Pericardium fibroblast (primary cell): Measurements from ENCODE around the gene FOXE1. TPM values are rescaled to one million over a fixed set of nuclear protein-coding genes. Genes with fewer than 3 reads are reported as not detected.

Experiments
- total RNA-seq: library from RNA; depleted of rRNA; stranded (reverse); fragments of >200 nt; gene quantifications from 2 replicates; pipeline ENCODE4 v1.2.3, GENCODE V29; 2015

The FOXE1 gene
- not detected in 2 replicates for total RNA-seq

GRCh38 chr9:97853056-97853843 lies at the start of gene FOXE1:
FOXE1 (plus strand) TSS chr9:97853226; CDS start chr9:97853915, 689 bp downstream.

Other genes with a start within 250 kb of the FOXE1 start
- gene TSTD2, start 219.9 kb upstream of the FOXE1 start, total RNA-seq: 6.6 and 10.0 TPM in 2 replicates
- gene NCBP1, start 219.4 kb upstream of the FOXE1 start, total RNA-seq: 16.6 and 41.5 TPM in 2 replicates
- 4.1 and 9.2 TPM in 2 replicates for gene XPA, start 155.9 kb upstream of the FOXE1 start, total RNA-seq
- gene TRMO, start 69.3 kb downstream of the FOXE1 start, total RNA-seq: 6.4 and 11.2 TPM in 2 replicates
- not detected in 2 replicates for gene HEMGN, start 84.9 kb downstream of the FOXE1 start, total RNA-seq
- gene ANP32B, start 130.1 kb downstream of the FOXE1 start, total RNA-seq: 17.0 and 40.8 TPM in 2 replicates
- gene NANS, start 203.5 kb downstream of the FOXE1 start, total RNA-seq: 54.5 and 85.1 TPM in 2 replicates